ENCODE measurements around the gene PUM2.

Gene PUM2

DNA sequence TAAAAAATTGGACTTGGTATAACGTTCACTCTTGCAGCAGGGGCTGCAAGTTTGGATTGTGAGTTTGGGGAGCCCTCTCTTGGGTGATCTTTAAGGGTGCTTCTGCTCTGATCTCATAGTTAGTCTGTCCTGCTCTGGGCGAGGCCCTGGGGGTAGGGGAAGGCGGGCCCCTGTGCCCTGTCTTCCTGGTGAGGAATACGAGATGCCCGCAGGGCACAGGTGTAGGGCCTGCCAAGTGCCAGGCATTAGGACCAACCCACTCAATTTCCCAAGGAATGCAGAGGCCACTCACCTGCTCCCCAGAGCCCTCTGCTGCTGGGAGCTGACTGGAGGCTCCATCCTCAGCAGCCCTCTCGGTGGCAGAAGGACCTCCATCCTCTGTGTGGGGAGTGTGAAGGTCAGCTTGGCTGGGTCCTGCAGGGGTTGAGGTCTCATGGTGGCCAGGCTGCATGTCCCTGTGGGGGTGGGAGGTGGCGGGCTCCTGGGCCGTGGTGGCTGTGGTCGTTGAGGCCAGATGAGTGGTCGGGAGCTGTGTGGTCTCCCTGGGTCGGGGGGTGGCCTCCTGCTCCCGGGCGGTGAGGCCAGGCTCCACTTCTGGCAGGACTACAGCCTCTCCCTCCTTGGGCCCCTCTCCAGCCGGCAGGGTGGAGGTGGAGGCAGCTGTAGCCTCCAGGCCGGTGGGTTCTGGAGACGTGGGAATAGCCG is 147.0 kb downstream of the PUM2 start:
- DNase-seq (ENCODE audit: extremely low read depth in 1 of 2, low read depth in 1 of 2) = no peak

DNA sequence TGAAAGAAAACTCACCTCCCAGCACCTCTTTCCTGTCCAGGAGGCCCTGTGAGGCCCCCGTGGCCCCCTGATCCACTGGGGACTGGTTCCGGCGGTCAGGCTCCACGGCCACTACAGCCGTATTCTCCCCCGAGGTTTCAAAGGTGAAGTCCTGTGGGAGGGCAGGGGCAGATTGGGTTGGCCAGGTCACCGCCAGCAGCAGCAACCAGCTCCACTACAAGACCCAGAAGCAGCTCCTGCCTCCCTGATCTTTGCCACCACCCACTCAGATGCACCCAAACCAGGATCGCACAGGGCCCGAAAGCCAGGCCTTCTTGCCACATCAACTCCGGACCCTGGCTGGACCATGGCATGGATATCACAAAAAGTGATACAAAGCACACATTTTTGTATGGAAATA is 147.6 kb downstream of the PUM2 start:
- DNase-seq (ENCODE audit: extremely low read depth in 1 of 2, low read depth in 1 of 2) = no peak

DNA sequence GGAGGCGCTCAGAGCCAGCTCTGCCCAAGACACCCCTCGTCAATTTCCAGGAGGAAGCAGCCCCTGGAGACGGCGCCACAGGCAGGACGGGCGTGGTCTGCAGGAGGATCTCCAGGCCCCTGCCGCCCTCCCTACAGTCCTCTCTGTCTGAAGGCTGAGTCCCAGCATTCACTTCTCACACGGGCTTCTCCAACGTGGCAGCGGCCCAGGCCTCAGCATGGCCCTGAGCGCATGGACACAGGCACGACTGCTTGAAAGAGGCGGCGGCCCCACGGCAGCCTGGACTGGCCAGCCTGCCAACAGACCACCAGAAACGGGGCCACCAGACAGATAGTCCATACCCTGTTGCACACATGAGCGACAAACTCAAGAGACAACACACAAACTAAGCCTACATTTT is 149.0 kb downstream of the PUM2 start:
- no peak for DNase-seq (ENCODE audit: extremely low read depth in 1 of 2, low read depth in 1 of 2)

DNA sequence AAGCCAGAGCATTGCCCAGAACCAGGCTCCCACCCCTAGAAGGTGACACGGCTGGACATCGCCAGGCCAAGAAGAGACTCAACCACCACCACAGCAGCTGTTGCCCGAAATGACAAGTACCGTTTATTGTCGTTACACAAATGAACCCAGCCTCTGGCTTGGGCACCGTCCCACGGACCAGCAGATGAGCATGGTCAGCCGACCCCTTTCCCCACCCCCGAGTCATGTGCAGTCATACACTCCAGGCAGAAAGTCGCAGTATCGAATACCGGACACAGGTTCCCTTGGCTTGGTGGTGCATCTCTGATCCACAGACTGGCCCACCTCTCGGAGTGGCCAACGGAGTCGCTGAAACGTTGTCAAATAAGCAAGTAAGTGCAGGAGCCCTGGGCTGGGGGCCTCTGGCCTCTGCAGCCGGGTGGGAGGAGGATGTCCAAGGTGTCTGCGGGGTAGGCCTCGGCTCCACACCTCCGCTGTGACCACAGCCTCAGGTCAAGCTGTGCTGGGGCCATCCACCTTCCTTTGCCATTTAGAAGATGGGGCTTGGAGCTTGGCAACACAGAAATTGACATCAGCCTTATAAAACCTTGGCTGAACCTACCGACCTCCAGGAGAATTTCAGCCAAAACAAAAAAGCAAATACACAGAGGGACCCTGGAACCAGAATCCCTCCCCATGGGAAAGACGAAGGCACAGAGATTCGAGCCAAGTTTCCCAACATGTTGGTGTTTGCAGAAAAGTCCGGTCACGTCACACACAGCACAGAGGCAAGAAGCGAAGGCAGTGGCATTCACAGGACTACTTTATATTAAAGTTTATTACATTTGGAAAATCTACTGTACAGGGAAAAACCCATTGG is 149.7 kb downstream of the PUM2 start:
- DNase-seq (ENCODE audit: extremely low read depth in 1 of 2, low read depth in 1 of 2) = no peak

DNA sequence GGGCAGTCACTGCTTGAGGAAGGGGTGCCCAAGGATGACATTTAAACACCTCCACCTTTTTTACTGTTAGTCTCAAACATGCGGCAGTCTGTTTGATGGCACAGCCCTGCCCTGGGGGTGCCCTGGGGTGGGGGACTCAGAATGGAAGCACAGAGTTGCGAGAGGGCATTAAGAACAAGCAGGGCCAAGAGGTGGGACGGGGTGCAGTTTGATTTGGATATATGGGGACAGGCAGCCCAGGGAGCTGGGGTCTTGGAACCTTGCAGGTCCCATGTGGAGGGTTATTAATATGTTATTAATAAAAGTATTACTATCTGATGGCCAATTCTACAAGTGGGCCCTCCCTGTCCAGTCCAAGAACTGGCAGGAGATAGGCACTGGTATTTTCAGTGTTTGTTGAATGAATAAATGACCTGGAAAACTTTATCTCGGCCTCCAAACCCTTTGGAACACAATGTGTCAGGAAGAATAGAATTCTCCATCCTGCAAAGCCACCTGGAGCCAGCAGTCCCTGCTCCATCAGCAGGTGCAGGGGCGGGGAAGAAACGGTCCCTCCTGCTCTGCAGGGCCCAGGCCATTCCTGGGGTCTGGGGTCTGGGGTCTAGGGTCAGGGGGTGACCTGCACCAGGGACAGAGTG is 150.9 kb downstream of the PUM2 start:
- no peak for DNase-seq (ENCODE audit: extremely low read depth in 1 of 2, low read depth in 1 of 2)

DNA sequence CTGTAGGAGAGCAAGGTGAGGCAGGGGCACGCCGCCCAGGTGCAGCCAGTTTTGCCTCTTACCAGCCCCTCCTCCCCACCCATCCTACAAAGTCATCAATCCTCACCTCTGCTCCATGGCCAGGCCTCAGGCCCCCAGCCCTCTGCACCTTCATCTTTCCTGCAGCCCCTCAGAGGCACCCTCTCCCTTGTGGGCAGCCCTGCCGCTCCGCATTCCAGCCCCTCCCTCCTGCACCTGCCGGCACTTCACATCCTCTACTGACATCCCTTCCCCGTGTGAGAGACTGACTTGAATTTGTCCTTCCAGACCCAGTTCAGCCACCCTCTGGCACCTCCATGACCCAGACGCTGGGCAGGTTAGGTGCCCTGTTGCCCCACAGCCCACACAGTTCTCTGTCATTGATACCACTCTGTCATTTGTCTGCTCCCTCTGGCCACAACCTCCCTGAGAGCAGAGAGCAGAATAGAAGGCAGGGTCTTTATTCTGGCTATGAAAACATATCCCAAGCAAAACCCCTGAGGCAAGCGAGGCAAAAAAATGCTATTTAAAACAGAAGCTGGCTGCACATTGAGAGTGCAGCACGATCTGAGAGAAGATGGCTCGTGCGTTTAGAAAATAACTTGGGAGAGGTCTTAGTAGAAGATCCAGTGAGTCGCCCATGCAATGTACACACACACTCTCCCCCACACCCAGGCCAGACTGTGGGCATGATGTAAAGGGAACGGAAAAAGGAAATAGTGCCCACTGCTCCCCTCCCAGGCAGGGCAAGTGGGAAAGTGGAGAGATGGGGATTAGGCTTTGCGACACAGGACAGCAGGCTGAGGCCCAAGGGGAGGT is 151.6 kb downstream of the PUM2 start:
- DNase-seq (ENCODE audit: extremely low read depth in 1 of 2, low read depth in 1 of 2) = no peak

Data from stimulated activated CD8-positive, alpha-beta memory T cell treated with anti-CD3 and anti-CD28 coated beads, Interleukin-7, amount 100 ng/mL, for 48 hours (primary cell).